GM18507 (cell line): Measurements from ENCODE around the gene KCNQ1.

Experiments
- DNase-seq: peaks from one replicate; pipeline ENCODE4 v3.0.0; 2011; ENCODE audit warnings: low read depth; ENCODE audit not compliant: insufficient read length; ENCODE audit errors: extremely low spot score
- FAIRE-seq: peaks from 2 replicates; lab custom pipeline; 2011; peaks lifted over from hg19 to GRCh38; lab: Jason Lieb, UNC

KCNQ1 gene

GRCh38 chr11:2808850-2809846, 364.3 kb downstream of the KCNQ1 start:
- DNase-seq (no peak), FAIRE-seq (no peak)

GRCh38 chr11:2809854-2810253, 365.0 kb downstream of the KCNQ1 start:
- DNase-seq, result no peak
- no peak for FAIRE-seq

DNA sequence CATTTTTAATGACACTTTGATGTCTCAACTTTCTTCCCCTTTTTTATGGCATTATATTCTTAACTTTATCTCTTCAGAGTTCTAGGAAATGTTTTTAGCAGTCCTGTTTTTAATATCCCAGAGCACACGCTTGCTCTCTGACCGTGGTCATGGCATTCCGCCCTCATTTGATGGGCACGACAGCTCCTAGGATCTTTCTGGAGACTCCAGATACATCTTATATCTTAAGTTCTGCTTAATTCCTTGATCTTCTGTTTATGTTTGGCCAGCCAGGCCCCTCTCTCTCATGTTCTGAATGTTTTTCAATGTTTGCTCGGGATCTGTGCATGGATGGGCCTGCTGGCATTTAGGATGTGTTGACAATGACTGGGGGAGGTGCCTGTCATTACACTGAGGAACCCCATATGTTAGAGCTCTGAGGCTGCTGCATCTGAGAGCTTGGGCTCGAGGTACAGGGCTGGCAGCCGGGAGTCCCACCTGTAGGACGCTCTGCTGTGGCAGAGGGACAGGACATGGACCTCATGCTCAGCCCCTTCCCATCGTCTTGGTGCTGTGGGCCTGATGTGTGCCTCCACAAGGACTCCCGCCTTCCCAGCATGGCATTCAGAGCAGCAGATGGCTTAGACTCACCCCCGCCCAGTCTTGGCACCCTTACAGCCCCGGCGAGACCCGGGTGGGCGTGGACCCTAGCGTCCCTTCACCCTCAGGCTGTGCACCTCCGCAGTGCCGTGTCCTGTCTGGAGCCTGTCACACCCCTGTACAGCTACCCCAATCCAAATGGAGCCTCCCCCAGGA, 365.8 kb downstream of the KCNQ1 start:
- DNase-seq, result no peak
- no peak for FAIRE-seq

- FAIRE-seq (no peak), DNase-seq (no peak)
These were observed 366.6 kb downstream of the KCNQ1 start for GRCh38 chr11:2811206-2812091.

GRCh38 chr11:2812371-2812991, 367.7 kb downstream of the KCNQ1 start:
- FAIRE-seq (no peak), DNase-seq (no peak)

GRCh38 chr11:2813141-2813908, 368.5 kb downstream of the KCNQ1 start:
- no peak for FAIRE-seq
- no peak for DNase-seq

- no peak for FAIRE-seq
- no peak for DNase-seq
These were observed 369.2 kb downstream of the KCNQ1 start for GRCh38 chr11:2813968-2814367.

DNA sequence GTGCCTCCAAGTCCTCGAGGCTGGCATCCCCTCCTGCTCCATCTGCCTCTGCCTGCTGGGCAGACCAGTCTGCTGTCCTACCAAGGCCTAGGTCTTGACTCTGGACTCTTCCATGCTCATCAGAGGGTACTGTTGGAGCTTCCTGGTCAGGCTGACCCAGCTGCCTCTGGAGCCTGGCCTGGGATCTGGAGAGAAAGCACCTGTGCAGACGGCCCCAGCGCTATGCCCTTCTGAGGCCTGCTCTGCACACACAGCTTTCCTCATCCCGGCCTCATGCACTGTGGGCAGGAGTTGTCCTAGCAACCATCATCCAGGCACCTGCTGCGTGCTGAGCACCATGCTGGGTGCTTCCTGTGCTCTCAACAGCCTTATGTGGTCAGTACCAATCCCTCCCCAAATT, 369.9 kb downstream of the KCNQ1 start:
- DNase-seq (no peak), FAIRE-seq (no peak)

- FAIRE-seq (no peak), DNase-seq (no peak)
These were observed 371.1 kb downstream of the KCNQ1 start for GRCh38 chr11:2815762-2816496.

DNA sequence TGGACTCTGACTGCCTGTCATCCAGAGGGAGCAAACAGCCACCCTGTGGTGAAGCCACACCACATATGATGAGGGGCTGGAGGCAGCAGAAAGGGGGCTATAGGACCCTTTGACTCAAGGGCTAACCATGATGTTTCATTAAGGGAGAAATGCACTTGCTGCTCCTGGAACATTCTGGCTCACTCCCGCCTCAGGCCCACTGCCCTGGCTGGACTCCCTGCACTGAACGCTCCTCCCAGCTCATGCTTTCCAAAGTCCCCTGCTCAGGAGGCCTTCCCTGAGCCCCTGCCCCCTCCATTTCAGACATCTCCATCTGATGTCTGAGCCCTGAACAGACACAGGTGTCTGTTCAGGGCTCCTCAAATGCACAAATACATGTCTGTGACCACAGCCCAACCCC, 371.7 kb downstream of the KCNQ1 start:
- FAIRE-seq, result no peak
- no peak for DNase-seq

DNA sequence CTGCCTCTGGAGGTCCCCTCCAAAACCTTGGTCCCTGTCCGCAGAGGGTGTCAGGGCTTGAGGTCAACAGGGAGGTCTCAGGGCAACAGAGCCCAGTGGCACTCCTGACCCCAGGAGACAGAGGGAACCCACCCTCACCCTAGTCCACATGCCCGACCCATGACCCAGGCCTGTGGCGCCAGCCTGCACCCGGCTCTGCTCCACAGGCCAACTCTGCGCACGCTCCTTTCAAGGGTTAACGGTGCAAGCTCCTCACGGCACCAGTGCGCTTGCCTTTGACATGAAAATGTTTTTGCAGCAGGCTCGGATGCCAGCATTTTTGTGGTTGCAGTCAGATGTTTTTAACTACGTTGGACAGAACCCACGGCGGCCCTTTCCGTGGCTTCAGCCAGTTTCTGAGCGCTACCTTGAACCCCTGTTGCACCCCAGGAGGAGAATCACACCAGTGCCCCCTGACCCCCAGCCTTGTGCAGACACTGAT, 372.2 kb downstream of the KCNQ1 start:
- no peak for DNase-seq
- FAIRE-seq, result no peak

GRCh38 chr11:2817431-2817830, 372.6 kb downstream of the KCNQ1 start:
- DNase-seq (no peak), FAIRE-seq (no peak)

GRCh38 chr11:2818021-2818420, 373.2 kb downstream of the KCNQ1 start:
- DNase-seq (no peak), FAIRE-seq (no peak)

- DNase-seq, result no peak
- no peak for FAIRE-seq
These were observed 373.7 kb downstream of the KCNQ1 start for GRCh38 chr11:2818503-2818902.

DNA sequence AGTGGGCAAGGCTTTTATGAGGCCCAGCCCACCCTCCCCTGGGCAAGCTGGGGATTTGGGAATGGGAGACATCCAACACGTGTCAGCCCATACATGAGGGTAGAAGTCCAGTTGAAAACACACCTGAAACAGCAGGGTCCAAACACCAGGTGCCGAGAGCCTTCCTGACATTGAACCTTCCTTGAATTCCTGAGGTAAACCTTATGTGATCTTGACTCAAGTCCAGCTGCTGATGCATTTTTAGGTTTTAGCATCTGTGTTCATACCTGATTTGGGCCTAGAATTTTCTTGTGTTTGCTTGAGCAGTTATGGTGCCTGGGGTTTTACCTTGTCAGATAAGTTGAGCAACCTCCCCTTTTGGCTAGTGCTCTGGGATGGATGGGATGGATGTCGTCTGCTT, 374.5 kb downstream of the KCNQ1 start:
- DNase-seq (no peak), FAIRE-seq (no peak)

GRCh38 chr11:2820976-2821375, 376.2 kb downstream of the KCNQ1 start:
- no peak for FAIRE-seq

GRCh38 chr11:2821891-2822290, 377.1 kb downstream of the KCNQ1 start:
- no peak for DNase-seq

More at GRCh38 chr11:2820976-2821375, 376.2 kb downstream of the KCNQ1 start:
- DNase-seq, result no peak

DNA sequence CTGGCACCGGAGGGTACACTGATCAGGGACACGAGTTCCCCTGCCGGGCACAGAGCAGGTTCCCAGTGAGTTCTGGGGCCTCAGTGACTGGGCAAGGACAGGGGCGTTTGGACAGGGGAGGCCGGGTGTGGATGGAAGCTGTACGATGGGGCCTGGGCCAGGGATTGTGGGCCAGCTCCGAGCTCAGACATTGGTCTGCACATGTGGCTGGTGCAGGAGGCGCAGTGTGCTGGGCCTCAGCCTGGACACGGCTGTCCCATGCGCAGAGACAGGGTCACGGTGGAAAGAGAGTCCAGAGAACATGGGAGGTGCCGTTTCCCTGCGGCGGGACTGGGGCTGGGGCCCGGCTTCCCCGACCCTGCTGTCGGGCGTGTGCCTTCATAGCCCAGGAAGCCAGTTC, 380.0 kb downstream of the KCNQ1 start:
- FAIRE-seq, result no peak
- no peak for DNase-seq

More at GRCh38 chr11:2821891-2822290, 377.1 kb downstream of the KCNQ1 start:
- no peak for FAIRE-seq
